AG04450 (cell line): Measurements from ENCODE around the gene SYT12. TPM values are rescaled to one million over a fixed set of nuclear protein-coding genes. Genes with fewer than 3 reads are reported as not detected.

Source experiments
- CTCF ChIA-PET: fragments of 300-600, 350-600 bp; formaldehyde crosslinking; extraction: SDS; loops from one replicate; lab custom pipeline; 2022; ENCODE audit warnings: antibody characterized with exemption, inconsistent platforms; lab: Charles Lee
- POLR2A ChIA-PET: fragments of 350-600 bp; formaldehyde crosslinking; extraction: SDS; loops from one replicate; lab custom pipeline; 2021; ENCODE audit warnings: antibody characterized with exemption, inconsistent platforms; lab: Yijun Ruan, JAX
- DNase-seq: peaks from one replicate; pipeline ENCODE4 v3.0.0-alpha.2; 2011; ENCODE audit warnings: low read depth, low spot score
- H3K27ac ChIP-seq: one replicate; pipeline ENCODE4 v1.5.1; 2012; ENCODE audit warnings: low read depth, low read length, control low read depth
- H3K27me3 ChIP-seq: one replicate; pipeline ENCODE4 v1.6.0; 2012; ENCODE audit warnings: low read length; ENCODE audit not compliant: control insufficient read depth, insufficient read depth
- H3K4me3 ChIP-seq: 2 replicates; pipeline ENCODE4 v1.5.1; 2011; ENCODE audit warnings: mild to moderate bottlenecking, low read depth, low read length, control low read depth
- H3K9me3 ChIP-seq: 2 replicates; pipeline ENCODE4 v1.5.1; 2012; ENCODE audit warnings: low read length; ENCODE audit not compliant: control insufficient read depth, insufficient read depth
- polyA plus RNA-seq: library from polyadenylated mRNA; depleted of rRNA; stranded (reverse); fragments of >200 nt; gene quantifications from 2 replicates; pipeline ENCODE4 v1.2.3, GENCODE V29; 2011
- TF ChIP-seq, protein P1 (sequence below): IDR thresholded peaks from 2 replicates; pipeline ENCODE4 v1.5.1; 2011; ENCODE audit warnings: low read depth, low read length, control low read depth, inconsistent platforms

The SYT12 gene
- polyA plus RNA-seq, 1 experiment = 0.30 TPM

DNA sequence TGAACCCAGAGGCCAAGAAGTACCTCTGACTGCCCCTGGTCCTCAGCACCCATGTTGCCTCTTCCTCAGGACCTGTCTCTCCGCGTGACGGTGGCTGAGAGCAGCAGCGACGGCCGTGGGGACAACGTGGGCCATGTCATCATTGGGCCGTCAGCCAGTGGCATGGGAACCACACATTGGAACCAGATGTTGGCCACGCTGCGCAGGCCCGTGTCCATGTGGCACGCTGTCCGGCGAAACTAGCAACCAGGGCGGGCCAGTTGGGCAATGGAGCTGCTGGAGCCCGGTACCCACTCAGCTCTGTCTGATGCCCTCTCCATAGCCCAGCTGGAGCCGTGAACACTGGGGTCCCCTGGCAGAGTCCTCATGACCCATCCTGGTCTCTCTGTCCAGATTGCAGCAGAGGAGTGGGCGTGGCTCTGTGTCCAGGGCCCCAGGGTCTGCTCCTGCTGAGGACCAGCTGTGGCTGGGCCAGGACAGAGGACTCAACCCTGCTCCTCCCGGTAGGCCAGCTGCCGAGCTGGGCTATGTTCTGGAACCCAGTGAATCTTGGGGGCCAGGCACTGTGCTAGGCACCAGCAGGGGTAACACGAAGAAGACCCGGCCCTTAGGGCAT is 25.7 kb downstream of the SYT12 start:
- Histone ChIP-seq H3K4me3 (no peak overlapping the region), H3K9me3 (no peaks in the 10 kb centered on the region), H3K27me3 (peaks cover 1% of the 10 kb centered on the region), H3K27ac (no peak overlapping the region)
- ChIA-PET POLR2A (no interaction called here), CTCF (interaction anchor here (0.7 kb wide), 1 partner anchor 343 kb away, joined by 5 read pairs; the partner anchor contains the start of gene RAD9A)
- DNase-seq = no peak
- TF ChIP-seq, protein P1, sequence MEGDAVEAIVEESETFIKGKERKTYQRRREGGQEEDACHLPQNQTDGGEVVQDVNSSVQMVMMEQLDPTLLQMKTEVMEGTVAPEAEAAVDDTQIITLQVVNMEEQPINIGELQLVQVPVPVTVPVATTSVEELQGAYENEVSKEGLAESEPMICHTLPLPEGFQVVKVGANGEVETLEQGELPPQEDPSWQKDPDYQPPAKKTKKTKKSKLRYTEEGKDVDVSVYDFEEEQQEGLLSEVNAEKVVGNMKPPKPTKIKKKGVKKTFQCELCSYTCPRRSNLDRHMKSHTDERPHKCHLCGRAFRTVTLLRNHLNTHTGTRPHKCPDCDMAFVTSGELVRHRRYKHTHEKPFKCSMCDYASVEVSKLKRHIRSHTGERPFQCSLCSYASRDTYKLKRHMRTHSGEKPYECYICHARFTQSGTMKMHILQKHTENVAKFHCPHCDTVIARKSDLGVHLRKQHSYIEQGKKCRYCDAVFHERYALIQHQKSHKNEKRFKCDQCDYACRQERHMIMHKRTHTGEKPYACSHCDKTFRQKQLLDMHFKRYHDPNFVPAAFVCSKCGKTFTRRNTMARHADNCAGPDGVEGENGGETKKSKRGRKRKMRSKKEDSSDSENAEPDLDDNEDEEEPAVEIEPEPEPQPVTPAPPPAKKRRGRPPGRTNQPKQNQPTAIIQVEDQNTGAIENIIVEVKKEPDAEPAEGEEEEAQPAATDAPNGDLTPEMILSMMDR = no peak

DNA sequence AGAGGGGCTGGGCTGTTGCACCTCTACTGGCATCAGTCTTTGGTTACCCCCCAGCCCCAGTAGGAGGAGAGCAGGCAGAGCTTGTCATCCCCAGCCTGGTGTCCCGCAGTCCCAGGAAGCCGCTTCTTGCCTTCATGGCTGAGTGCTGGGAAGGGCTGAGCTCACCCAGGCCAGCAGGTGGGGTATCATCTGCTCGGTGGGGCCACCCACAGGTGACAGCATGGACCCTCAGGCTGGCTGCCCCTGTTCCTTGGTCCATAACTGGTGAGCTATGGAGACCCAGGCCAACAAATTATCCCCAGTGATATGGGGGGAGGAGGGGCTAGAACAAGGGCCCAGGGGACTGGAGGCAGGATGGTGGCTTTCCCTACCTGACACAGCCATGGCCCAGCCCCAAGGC is 27.2 kb downstream of the SYT12 start:
- TF ChIP-seq, protein P1 = no peak
- ChIA-PET POLR2A (no interaction called here), CTCF (no interaction called here)
- Histone ChIP-seq H3K4me3 (no peak overlapping the region), H3K9me3 (no peaks in the 10 kb centered on the region), H3K27me3 (no peaks in the 10 kb centered on the region), H3K27ac (no peak overlapping the region)
- no peak for DNase-seq

DNA sequence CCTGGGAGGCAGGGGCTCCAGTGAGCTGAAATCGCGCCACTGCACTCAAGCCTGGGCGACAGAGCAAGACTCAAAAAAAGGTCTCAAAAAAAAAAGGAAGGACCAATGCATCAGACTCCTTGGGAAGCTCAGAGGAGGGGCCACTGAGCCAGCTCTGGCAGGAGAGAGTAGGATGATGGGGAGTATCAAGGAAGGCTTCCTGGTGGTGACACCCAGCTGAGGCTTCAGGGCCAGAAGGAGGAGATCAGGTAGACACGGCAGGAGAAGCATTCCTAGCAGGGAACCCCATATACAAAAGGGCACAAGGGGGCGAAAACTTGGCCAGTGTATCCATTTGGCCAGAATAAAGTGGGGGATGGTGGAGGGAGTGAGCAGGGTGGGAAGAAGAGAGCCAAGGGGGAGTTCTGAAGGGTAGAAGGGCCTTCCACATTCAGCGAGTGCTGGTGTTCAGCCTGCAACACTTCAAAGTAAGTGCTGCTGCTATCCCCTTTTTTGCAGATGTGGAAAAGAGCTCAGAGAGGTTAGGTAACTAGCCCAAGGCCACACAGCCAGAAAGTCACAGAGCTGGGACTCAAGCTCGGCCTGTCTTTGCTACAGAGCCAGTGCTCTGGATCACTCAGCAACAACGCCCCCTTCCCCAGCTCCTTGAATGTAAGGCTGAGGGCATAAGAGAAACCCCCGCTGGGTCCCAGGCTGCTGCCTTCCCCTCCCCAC is 28.4 kb downstream of the SYT12 start:
- ChIA-PET POLR2A (no interaction called here), CTCF (interaction anchor here (0.5 to 1.0 kb wide), 3 partner anchors 57 to 266 kb away, joined by 3 to 11 read pairs (median 5); no protein-coding TSS in a partner anchor)
- H3K27me3 ChIP-seq = no peaks in the 10 kb centered on the region
- no peak overlapping the region for H3K4me3 ChIP-seq
- DNase-seq = no peak
- H3K27ac ChIP-seq = no peak overlapping the region
- no peaks in the 10 kb centered on the region; the same call in 1 of the 2 replicates for H3K9me3 ChIP-seq
- TF ChIP-seq, protein P1 = no peak

DNA sequence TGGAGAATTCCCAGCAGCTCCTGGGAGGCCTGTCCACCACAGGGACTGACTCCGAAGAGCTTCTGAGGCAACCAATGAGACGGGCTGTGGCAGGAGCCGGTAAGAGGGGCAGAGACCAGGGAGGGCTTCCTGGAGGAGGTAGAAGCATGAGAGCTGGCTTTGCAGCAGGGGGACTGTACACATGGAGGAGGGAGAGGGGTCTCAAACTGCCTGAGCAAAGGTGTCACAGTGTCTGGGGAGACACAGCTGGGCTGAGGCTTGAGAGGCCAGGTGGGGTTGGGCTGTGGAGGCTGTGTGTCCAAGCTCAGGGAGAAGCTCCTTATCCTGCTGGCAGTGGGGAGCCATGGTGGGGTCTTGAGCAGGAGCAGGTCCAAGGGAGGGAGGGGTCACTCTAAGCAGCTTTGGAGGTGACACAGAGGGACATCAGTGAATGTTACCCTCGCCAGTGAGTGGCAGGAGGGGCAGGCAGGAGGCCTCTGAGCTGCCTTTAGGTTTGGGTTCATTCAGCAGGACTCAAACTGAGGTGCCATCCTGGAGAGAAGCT is 29.1 kb downstream of the SYT12 start:
- TF ChIP-seq, protein P1 = no peak
- no peak overlapping the region for H3K4me3 ChIP-seq
- no peaks in the 10 kb centered on the region for H3K27me3 ChIP-seq
- no peaks in the 10 kb centered on the region; the same call in 1 of the 2 replicates for H3K9me3 ChIP-seq
- no peak overlapping the region for H3K27ac ChIP-seq
- DNase-seq = no peak
- POLR2A ChIA-PET = no interaction called here
- CTCF ChIA-PET = interaction anchor here (0.5 to 1.0 kb wide), 2 partner anchors 58 to 265 kb away, joined by 3 to 5 read pairs; no protein-coding TSS in a partner anchor
